Right renal pelvis (tissue), 4 donors: ENCODE results near the gene ZSCAN12. TPM values are rescaled to one million over a fixed set of nuclear protein-coding genes. Genes with fewer than 3 reads are reported as not detected.

Experiments used
- DNase-seq, 4 donors: peaks; one replicate each; pipeline ENCODE4 v3.0.0-alpha.2; 2013; ENCODE audit warnings: low read depth in 4 of 4, low spot score in 3 of 4, missing footprints in 1 of 4
- polyA plus RNA-seq, 4 donors: library from polyadenylated mRNA; unstranded; fragments of 120-200 nt; gene quantifications; one replicate each; pipeline ENCODE4 v1.2.1, GENCODE V29; 2013; ENCODE audit not compliant: insufficient read length in 4 of 4

Gene ZSCAN12
- polyA plus RNA-seq, 4 donors, result 14.5 to 16.7 (median 15.0) TPM

- DNase-seq, result peak in 1 of 4 donors; percentile 25
Observed at GRCh38 chr6:28334286-28335039, 65.1 kb downstream of the ZSCAN12 start.

DNA sequence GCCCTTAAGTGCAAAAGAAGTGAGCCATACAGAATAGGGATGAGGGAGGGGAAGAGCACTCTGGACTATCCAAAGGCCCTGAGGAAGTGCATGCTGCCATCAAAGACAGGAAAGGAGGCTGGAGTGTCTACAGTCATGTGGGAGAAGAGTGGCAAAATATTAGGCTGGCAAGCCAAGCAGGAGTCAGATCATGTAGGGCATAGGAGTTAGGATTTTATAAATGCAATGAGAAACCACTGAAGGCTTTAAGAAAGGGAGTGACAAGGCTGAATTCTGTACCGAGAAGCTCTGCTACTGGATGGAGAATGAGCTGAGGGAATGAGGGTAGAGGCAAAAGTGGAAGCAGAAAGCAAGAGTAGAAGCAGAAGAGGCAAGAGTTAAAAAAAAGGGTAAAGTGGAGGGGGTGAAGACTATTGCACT, 65.9 kb downstream of the ZSCAN12 start:
- no peak for DNase-seq

DNA sequence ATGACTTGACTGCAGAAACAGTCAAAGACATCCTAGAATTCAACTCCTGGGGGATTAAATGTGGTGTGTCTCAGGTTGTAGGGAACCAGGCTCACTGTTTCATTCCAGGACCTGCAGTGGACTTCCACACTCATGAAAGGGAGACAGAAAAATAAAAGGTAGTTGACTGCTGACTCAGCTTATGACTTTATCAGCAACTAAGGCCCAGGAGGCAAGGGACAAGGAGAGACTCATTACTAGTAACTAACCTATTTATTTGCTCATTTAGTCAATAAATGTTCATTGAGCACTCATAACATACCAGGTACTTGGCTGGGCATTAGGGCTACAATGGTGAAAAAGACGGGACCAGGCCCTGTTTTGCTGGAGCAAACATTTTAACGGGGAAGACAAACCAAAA, 66.5 kb downstream of the ZSCAN12 start:
- DNase-seq, result no peak

GRCh38 chr6:28330041-28330440, 69.5 kb downstream of the ZSCAN12 start:
- no peak for DNase-seq

Other genes starting within 250 kb of the ZSCAN12 start
- gene ZSCAN9, start 174.5 kb downstream of the ZSCAN12 start, polyA plus RNA-seq, result 10 to 100 TPM; 24.6 to 31.6 (median 30.5) TPM
- 10 to 100 TPM; 11.2 to 12.9 (median 12.1) TPM for gene ZKSCAN4, start 147.5 kb downstream of the ZSCAN12 start, polyA plus RNA-seq
- gene NKAPL, start 140.4 kb downstream of the ZSCAN12 start, polyA plus RNA-seq, result 1 to 10 TPM; 2.1 to 2.5 (median 2.3) TPM
- 10 to 100 TPM; 31.4 to 41.5 (median 36.9) TPM for gene ZSCAN26, start 132.6 kb downstream of the ZSCAN12 start, polyA plus RNA-seq
- gene PGBD1, start 118.2 kb downstream of the ZSCAN12 start, polyA plus RNA-seq, result 10 to 100 TPM in 2 of 4 donors, 1 to 10 TPM in 2; 9.4 to 11.8 (median 9.9) TPM
- gene ZSCAN31, start 63.6 kb downstream of the ZSCAN12 start, polyA plus RNA-seq, result 10 to 100 TPM in 2 of 4 donors, 1 to 10 TPM in 2; 8.4 to 11.2 (median 9.5) TPM
- gene ZKSCAN3, start 49.8 kb downstream of the ZSCAN12 start, polyA plus RNA-seq, result 10 to 100 TPM in 2 of 4 donors, 1 to 10 TPM in 2; 8.1 to 11.7 (median 10.2) TPM
- gene ZSCAN23, start 43.7 kb upstream of the ZSCAN12 start, polyA plus RNA-seq, result 10 to 100 TPM; 12.2 to 16.4 (median 13.9) TPM
- gene GPX6, start 116.0 kb upstream of the ZSCAN12 start, polyA plus RNA-seq, result not detected
- not detected for gene GPX5, start 126.1 kb upstream of the ZSCAN12 start, polyA plus RNA-seq